ENCODE measurements around the gene GIPC1. TPM values are rescaled to one million over a fixed set of nuclear protein-coding genes. Genes with fewer than 3 reads are reported as not detected.

GIPC1 gene
- total and polyA plus RNA-seq, 9 of the 15 experiments (the other 6 are each of a cell fraction or from before 2014, with no cell fraction given), result 0.49 to 54.7 (median 24.8) TPM

GRCh38 chr19:14472202-14472938, 23.6 kb downstream of the GIPC1 start:
- Histone ChIP-seq H3K4me1 (replicated peaks in 1 of 2; ENCODE audit: control insufficient read depth in 2 of 2, insufficient read depth in 2 of 2, low read length in 2 of 2) (peaks cover 12 to 68% of the 10 kb centered on the region in 2 experiments), H3K9me1 (ENCODE audit: control insufficient read depth, insufficient read depth, low read length) (no peaks in the 10 kb centered on the region), H3K4me3 (no peak overlapping the region), H2AFZ (ENCODE audit: low read depth, low read length) (peak overlapping the region; percentile 88), H3K27me3 (ENCODE audit: control insufficient read depth in 2 of 2, insufficient read depth in 2 of 2, low read length in 2 of 2) (no peaks in the 10 kb centered on the region), H3K9ac (ENCODE audit: insufficient read depth in 1 of 2, low read depth in 2 of 2, low read length in 2 of 2) (peak overlapping the region; percentile 44 to 91; a peak in 3 of 4 replicates), H3K27ac (ENCODE audit: extremely low read depth, low read depth, low read length) (peak overlapping the region; percentile 50; the same call in 1 of the 3 replicates), H4K20me1 (replicated peaks; ENCODE audit: control insufficient read depth, insufficient read depth, low read length) (no peaks in the 10 kb centered on the region), H3K36me3 (ENCODE audit: control insufficient read depth, insufficient read depth, low read length) (peaks cover 42% of the 10 kb centered on the region; the same call in 2 of the 3 replicates), H3K9me3 (replicated peaks; ENCODE audit: control insufficient read depth, insufficient read depth, low read depth, low read length) (no peaks in the 10 kb centered on the region), H3K79me2 (ENCODE audit: control insufficient read depth, insufficient read depth, low read length) (no peaks in the 10 kb centered on the region), H3K4me2 (ENCODE audit: insufficient read depth, low read length) (peak overlapping the region; percentile 53)
- peak; percentile 76 for ATAC-seq
- WGBS (ENCODE audit: insufficient coverage, low coverage, missing lambda C conversion rate), result 19% methylated on average over 58 of the region's 66 CpGs
- FAIRE-seq, result peak; percentile 62
- in situ Hi-C loops (cut with MboI) (no loop called here), intact Hi-C loops (cut with micrococcal nuclease) (no loop called here)
- POLR2A ChIA-PET, result interaction anchor here (0.7 to 0.8 kb wide), 3 partner anchors 48 to 68 kb away, joined by 3 read pairs; no protein-coding TSS in a partner anchor
- CTCF ChIA-PET (ENCODE audit: low intra/inter-chr PET ratio), result interaction anchor here (0.6 kb wide), 1 partner anchor 336 kb away, joined by 4 read pairs; the partner anchor contains the start of gene ASF1B
- BruUV-seq (replicated peaks), result no TSS peak
- peak; percentile 86 to 90 (median 89) for DNase-seq (ENCODE audit: extremely low read depth in 1 of 4, low spot score in 3 of 4)
- TF ChIP-seq BDP1 (IDR thresholded peaks at IDR 0.05; ENCODE audit: insufficient read depth, insufficient read length), result no peak
- no peak for TF ChIP-seq FOSL1 (tag; conservative IDR thresholded peaks at IDR 0.05)
- TF ChIP-seq HMG20A (CRISPR knock-in tag; conservative IDR thresholded peaks at IDR 0.05), result no peak
- peak; percentile 59; the same call in 1 of the 2 replicates for TF ChIP-seq EGR1 (conservative IDR thresholded peaks at IDR 0.05)
- TF ChIP-seq POLR3G (IDR thresholded peaks at IDR 0.05; ENCODE audit: extremely low read depth, insufficient read length, insufficient replicate concordance), result no peak
- TF ChIP-seq CTCF (IDR thresholded peaks at IDR 0.05 in 2 of 3, conservative IDR thresholded peaks at IDR 0.05 in 1 of 3; ENCODE audit: insufficient read depth in 2 of 3, low read depth in 1 of 3, low read length in 3 of 3), result peak; percentile 87 to 95 (median 91)
- no peak for TF ChIP-seq ZNF318 (IDR thresholded peaks at IDR 0.05; ENCODE audit: borderline replicate concordance in 1 of 2, low read depth in 1 of 2)
- no peak for TF ChIP-seq ZNF282 (CRISPR knock-in tag; IDR thresholded peaks at IDR 0.05)
- no peak for TF ChIP-seq RFX5 (IDR thresholded peaks at IDR 0.05; ENCODE audit: low read depth, low read length)

Data from K562 (cell line).